HL-60 (cell line): ENCODE measurements around the gene SPTBN1.

Experiments
- CTCF ChIP-seq: IDR thresholded peaks from one replicate; pipeline ENCODE4 v1.5.1; 2011; ENCODE audit warnings: low read length, control low read depth, inconsistent platforms; ENCODE audit not compliant: insufficient read depth
- GABPA ChIP-seq: IDR thresholded peaks from 2 replicates; pipeline ENCODE4 v1.6.1; 2012; ENCODE audit warnings: low read depth
- POLR2AphosphoS5 ChIP-seq: IDR thresholded peaks from 2 replicates; pipeline ENCODE4 v1.6.1; 2012; ENCODE audit warnings: low read depth
- REST ChIP-seq: IDR thresholded peaks from 2 replicates; pipeline ENCODE4 v1.6.1; 2012; ENCODE audit warnings: low read depth; ENCODE audit not compliant: insufficient replicate concordance

- TF ChIP-seq CTCF, result no peak
- TF ChIP-seq REST, result no peak
- TF ChIP-seq POLR2AphosphoS5, result no peak
- no peak for TF ChIP-seq GABPA
These were observed 154.6 kb downstream of the SPTBN1 start for GRCh38 chr2:54610700-54611099.
